HAP-1 (cell line): ENCODE data around the gene SLC9C1.
"Not testable (repeated sequence)": the region's sequence is repeated elsewhere in the genome, so short reads cannot be mapped to it uniquely, and the experiment has no call there.

ENCODE experiments used
- DNase-seq, 2 experiments: peaks; one replicate each; pipeline ENCODE4 v3.0.0-alpha.2; 2016 to 2020; ENCODE audit warnings: low spot score in 2 of 2
- H3K27me3 ChIP-seq: fragments of 250-450 bp; sonication (Bioruptor Pico); 2 replicates; pipeline ENCODE4 v1.5.1; 2020; ENCODE audit warnings: low read depth, mild to moderate bottlenecking, moderate library complexity
- H3K36me3 ChIP-seq: fragments of 250-450 bp; sonication (Bioruptor Pico); replicated peaks from 2 replicates; pipeline ENCODE4 v1.5.1; 2020; ENCODE audit warnings: mild to moderate bottlenecking
- H3K4me1 ChIP-seq: fragments of 250-450 bp; sonication (Bioruptor Pico); 2 replicates; pipeline ENCODE4 v1.5.1; 2020; ENCODE audit warnings: mild to moderate bottlenecking
- H3K4me3 ChIP-seq: fragments of 250-450 bp; sonication (Bioruptor Pico); 2 replicates; pipeline ENCODE4 v1.5.1; 2020; ENCODE audit warnings: mild to moderate bottlenecking, moderate library complexity
- H3K9me3 ChIP-seq: fragments of 250-450 bp; sonication (Bioruptor Pico); 2 replicates; pipeline ENCODE4 v1.5.1; 2020; ENCODE audit warnings: mild to moderate bottlenecking, moderate library complexity
- in situ Hi-C: fragments of 300-500 bp; cut with MboI; formaldehyde crosslinking; loops from 3 replicates; pipeline ENCODE4 v1.14.3; 2020; ENCODE audit warnings: low sequenced_read_pairs, inconsistent platforms, mixed read lengths

SLC9C1 gene

GRCh38 chr3:112200317-112200666, 93.7 kb downstream of the SLC9C1 start:
- in situ Hi-C loops: no loop called here
- Histone ChIP-seq H3K27me3 (no peaks in the 10 kb centered on the region; the same call in 1 of the 2 replicates), H3K9me3 (no peaks in the 10 kb centered on the region), H3K4me3 (no peak overlapping the region), H3K4me1 (no peaks in the 10 kb centered on the region), H3K36me3 (no peaks in the 10 kb centered on the region)
- DNase-seq: no peak

- in situ Hi-C loops: no loop called here
- no peak for DNase-seq
- no peaks in the 10 kb centered on the region for H3K4me1 ChIP-seq
- H3K36me3 ChIP-seq: no peaks in the 10 kb centered on the region
- no peak overlapping the region for H3K4me3 ChIP-seq
- no peaks in the 10 kb centered on the region; the same call in 1 of the 2 replicates for H3K27me3 ChIP-seq
- no peaks in the 10 kb centered on the region for H3K9me3 ChIP-seq
These were observed 94.2 kb downstream of the SLC9C1 start for GRCh38 chr3:112199622-112200316.

DNA sequence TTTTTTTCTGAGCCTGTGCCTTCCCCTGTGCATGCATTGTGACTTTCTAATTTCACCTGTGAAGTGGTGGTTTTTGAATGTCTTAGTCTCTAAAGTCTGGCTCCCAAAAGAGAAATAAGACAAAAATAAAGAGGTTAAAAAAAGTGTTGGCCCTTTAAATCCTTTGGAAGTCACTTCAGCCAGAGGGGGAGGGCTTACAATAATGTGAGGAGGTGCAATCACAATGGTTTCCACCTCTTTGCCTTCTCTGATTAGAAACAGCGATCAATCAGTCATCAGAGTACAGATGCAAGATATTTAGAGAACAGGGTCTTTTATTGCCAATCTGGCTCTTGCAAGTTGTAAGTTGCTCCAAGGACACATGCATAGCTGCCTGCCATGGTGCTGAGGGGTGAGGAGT, 96.9 kb downstream of the SLC9C1 start:
- DNase-seq: no peak
- no peaks in the 10 kb centered on the region for H3K27me3 ChIP-seq
- no peaks in the 10 kb centered on the region for H3K4me1 ChIP-seq
- H3K4me3 ChIP-seq: no peak overlapping the region
- H3K36me3 ChIP-seq: no peaks in the 10 kb centered on the region
- in situ Hi-C loops: no loop called here
- no peaks in the 10 kb centered on the region for H3K9me3 ChIP-seq

DNA sequence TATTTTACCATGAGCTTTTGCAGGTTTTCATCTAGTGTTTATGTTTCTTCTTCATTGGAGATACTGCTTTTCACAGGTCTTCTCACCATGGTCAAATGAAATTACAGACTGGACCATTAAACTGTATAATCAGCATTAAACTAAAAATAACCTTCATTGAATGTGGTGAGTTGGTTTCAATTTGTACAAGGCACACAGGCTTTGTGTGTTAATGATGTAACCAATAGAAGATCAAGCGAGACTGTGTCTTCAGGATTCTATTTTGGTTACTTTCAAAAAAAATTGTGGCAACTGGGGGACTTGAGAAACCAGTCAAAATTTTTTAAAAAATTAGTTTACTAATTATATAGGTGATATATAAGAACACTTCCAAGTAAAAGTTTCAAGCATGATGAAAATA, 106.7 kb downstream of the SLC9C1 start:
- H3K27me3 ChIP-seq: no peaks in the 10 kb centered on the region
- no peak for DNase-seq
- H3K4me1 ChIP-seq: no peaks in the 10 kb centered on the region
- in situ Hi-C loops: no loop called here
- H3K4me3 ChIP-seq: no peak overlapping the region
- H3K36me3 ChIP-seq: no peaks in the 10 kb centered on the region
- no peaks in the 10 kb centered on the region for H3K9me3 ChIP-seq

DNA sequence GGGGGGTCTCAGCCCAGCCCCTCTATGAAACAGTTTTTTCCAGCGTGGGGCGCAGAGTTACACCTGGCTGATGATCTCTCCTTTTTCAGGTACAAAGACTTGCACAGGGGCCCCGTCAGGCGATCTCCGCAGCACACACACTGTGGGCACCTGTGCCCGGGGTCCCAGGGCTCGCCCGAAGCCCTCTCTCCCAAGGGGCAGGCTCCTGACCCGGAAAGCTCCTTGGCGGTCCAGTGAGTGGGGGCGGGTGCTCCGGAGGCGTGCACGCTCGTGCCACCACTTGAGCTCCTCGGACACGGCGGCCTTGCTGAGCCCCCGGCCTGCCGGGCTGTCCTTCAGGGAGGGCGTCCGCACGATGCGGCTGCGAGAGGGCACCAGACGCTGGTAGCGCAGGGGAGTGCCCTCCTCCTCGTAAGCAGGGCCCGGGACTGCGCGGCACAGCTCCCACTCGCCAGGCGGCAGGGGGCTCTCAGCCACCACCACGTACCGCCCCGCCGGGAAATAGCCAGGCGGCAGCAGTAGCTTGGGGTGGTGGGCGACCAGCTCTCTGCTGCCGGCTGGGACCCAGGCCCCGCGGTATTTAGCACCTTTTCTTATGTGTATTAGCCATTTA, 108.5 kb downstream of the SLC9C1 start:
- H3K36me3 ChIP-seq, H3K4me3 ChIP-seq, H3K27me3 ChIP-seq, H3K4me1 ChIP-seq, in situ Hi-C loops, DNase-seq, H3K9me3 ChIP-seq: not testable (repeated sequence)

DNA sequence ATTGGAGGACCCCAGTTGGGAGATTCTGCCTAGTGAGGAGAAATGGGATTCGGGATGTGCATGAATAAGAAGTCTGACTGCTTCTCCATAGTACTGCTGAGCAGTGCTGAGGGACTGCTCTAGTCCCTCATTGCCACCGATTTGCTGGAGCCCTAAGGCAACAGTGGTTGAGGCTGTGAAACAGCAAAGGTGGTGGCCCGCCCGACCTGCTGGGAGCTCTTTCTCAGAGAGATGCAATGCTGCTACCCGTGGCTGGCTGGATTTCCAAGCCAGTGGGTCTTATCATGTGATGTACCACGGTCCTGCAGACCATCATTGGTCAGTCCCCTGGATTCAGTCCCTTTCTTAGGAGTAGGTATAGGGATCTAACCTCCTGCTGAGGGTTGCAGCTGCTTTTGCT, 118.4 kb downstream of the SLC9C1 start:
- H3K9me3 ChIP-seq: no peaks in the 10 kb centered on the region
- no peaks in the 10 kb centered on the region for H3K36me3 ChIP-seq
- H3K27me3 ChIP-seq: no peaks in the 10 kb centered on the region
- no peak for DNase-seq
- in situ Hi-C loops: no loop called here
- H3K4me1 ChIP-seq: no peaks in the 10 kb centered on the region
- H3K4me3 ChIP-seq: no peak overlapping the region

DNA sequence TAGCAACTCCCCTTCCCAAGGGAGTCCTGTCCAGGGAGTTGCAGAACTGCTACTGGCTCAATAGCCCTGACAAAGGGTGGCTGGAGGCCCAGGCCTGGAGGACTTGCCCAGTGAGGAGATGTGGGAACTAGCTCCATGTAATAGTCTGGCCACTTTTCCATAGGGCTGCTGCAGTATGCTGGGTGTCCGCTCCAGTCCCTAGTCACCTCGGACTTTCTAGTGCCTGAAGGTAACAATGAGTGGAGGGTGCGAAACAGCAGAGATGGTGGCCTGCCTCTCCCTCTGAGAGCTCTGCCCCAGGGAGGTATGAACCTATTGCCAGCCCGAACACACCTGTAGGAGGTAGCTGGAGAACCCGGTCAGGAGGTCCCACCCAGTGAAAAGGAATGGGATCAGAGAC, 119.0 kb downstream of the SLC9C1 start:
- no peak overlapping the region for H3K4me3 ChIP-seq
- H3K36me3 ChIP-seq: no peaks in the 10 kb centered on the region
- no peaks in the 10 kb centered on the region for H3K4me1 ChIP-seq
- in situ Hi-C loops: no loop called here
- H3K9me3 ChIP-seq: no peaks in the 10 kb centered on the region
- DNase-seq: no peak
- no peaks in the 10 kb centered on the region for H3K27me3 ChIP-seq

- Histone ChIP-seq H3K4me1 (no peaks in the 10 kb centered on the region), H3K9me3 (no peaks in the 10 kb centered on the region), H3K4me3 (no peak overlapping the region), H3K27me3 (no peaks in the 10 kb centered on the region), H3K36me3 (no peaks in the 10 kb centered on the region)
- DNase-seq: no peak
- in situ Hi-C loops: no loop called here
These were observed 122.9 kb downstream of the SLC9C1 start for GRCh38 chr3:112171144-112171543.

- in situ Hi-C loops: no loop called here
- H3K36me3 ChIP-seq: no peaks in the 10 kb centered on the region
- no peaks in the 10 kb centered on the region for H3K4me1 ChIP-seq
- no peaks in the 10 kb centered on the region for H3K9me3 ChIP-seq
- H3K27me3 ChIP-seq: no peaks in the 10 kb centered on the region
- DNase-seq: no peak
- no peak overlapping the region for H3K4me3 ChIP-seq
These were observed 124.0 kb downstream of the SLC9C1 start for GRCh38 chr3:112170046-112170445.

DNA sequence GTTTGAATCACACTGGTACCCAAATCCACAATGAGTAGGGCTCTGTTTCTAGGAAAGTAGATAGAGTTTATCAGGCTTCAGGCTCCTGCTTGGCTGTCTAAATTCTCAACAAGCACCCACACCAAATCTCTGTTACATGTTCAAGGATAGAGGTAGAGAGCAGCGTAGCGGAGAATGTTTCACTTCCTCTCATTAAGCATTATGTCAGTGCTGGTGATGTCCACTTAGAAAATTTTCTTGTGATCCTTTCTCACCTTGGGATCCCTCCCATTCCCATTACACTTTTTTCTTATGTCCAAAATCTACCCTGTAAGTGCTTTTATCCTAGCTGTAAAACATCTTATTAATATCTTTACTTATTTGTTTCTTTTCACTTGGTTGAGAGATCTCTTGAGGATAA, 126.3 kb downstream of the SLC9C1 start:
- Histone ChIP-seq H3K27me3 (no peaks in the 10 kb centered on the region), H3K4me3 (no peak overlapping the region), H3K36me3 (no peaks in the 10 kb centered on the region), H3K9me3 (no peaks in the 10 kb centered on the region), H3K4me1 (no peaks in the 10 kb centered on the region)
- no peak for DNase-seq
- in situ Hi-C loops: no loop called here

GRCh38 chr3:112149136-112149535, 144.9 kb downstream of the SLC9C1 start:
- Histone ChIP-seq H3K4me1 (no peaks in the 10 kb centered on the region), H3K9me3 (no peaks in the 10 kb centered on the region; the same call in 1 of the 2 replicates), H3K36me3 (no peaks in the 10 kb centered on the region), H3K27me3 (no peaks in the 10 kb centered on the region), H3K4me3 (no peak overlapping the region)
- DNase-seq: no peak
- in situ Hi-C loops: no loop called here

GRCh38 chr3:112143689-112144088, 150.3 kb downstream of the SLC9C1 start:
- peaks cover 3% of the 10 kb centered on the region; the same call in 1 of the 2 replicates for H3K9me3 ChIP-seq
- H3K4me1 ChIP-seq: no peaks in the 10 kb centered on the region
- no peaks in the 10 kb centered on the region for H3K27me3 ChIP-seq
- DNase-seq: no peak
- no peaks in the 10 kb centered on the region for H3K36me3 ChIP-seq
- H3K4me3 ChIP-seq: no peak overlapping the region
- in situ Hi-C loops: no loop called here

GRCh38 chr3:112143251-112143650, 150.8 kb downstream of the SLC9C1 start:
- H3K36me3 ChIP-seq: no peaks in the 10 kb centered on the region
- H3K4me1 ChIP-seq: no peaks in the 10 kb centered on the region
- peaks cover 3% of the 10 kb centered on the region; the same call in 1 of the 2 replicates for H3K9me3 ChIP-seq
- DNase-seq: no peak
- no peaks in the 10 kb centered on the region for H3K27me3 ChIP-seq
- no peak overlapping the region for H3K4me3 ChIP-seq
- in situ Hi-C loops: no loop called here

GRCh38 chr3:112141293-112141692, 152.7 kb downstream of the SLC9C1 start:
- DNase-seq: no peak
- Histone ChIP-seq H3K36me3 (no peaks in the 10 kb centered on the region), H3K4me3 (no peak overlapping the region), H3K27me3 (no peaks in the 10 kb centered on the region), H3K9me3 (peaks cover 3% of the 10 kb centered on the region; the same call in 1 of the 2 replicates), H3K4me1 (peaks cover 6% of the 10 kb centered on the region)
- in situ Hi-C loops: no loop called here
